WERI-Rb-1 (cell line): ENCODE measurements around the gene NAA16.
A peak's percentile ranks its signal among the peaks of the same experiment; 100 is the strongest.

Experiments used
- DNase-seq: peaks from one replicate; pipeline ENCODE4 v3.0.0-alpha.2; 2020
- H3K27ac ChIP-seq: fragments of 250-450 bp; sonication (Bioruptor Pico); 2 replicates; pipeline ENCODE4 v1.5.1; 2020; ENCODE audit warnings: mild to moderate bottlenecking, moderate library complexity
- H3K27me3 ChIP-seq: fragments of 250-450 bp; sonication (Bioruptor Pico); 2 replicates; pipeline ENCODE4 v1.5.1; 2021; ENCODE audit warnings: mild to moderate bottlenecking, low read depth, moderate library complexity; ENCODE audit not compliant: insufficient read depth, severe bottlenecking
- H3K36me3 ChIP-seq: fragments of 250-450 bp; sonication (Bioruptor Pico); 2 replicates; pipeline ENCODE4 v1.5.1; 2020; ENCODE audit warnings: mild to moderate bottlenecking, moderate library complexity
- H3K4me3 ChIP-seq: 2 replicates; pipeline ENCODE4 v1.5.1; 2011; ENCODE audit warnings: low read depth, mild to moderate bottlenecking, control low read depth, low read length
- H3K9me3 ChIP-seq: fragments of 250-450 bp; sonication (Bioruptor Pico); 2 replicates; pipeline ENCODE4 v1.5.1; 2021; ENCODE audit warnings: mild to moderate bottlenecking, moderate library complexity; ENCODE audit not compliant: severe bottlenecking
- CTCF ChIP-seq: IDR thresholded peaks from 2 replicates; pipeline ENCODE4 v1.5.1; 2011; ENCODE audit warnings: low read depth, mild to moderate bottlenecking, control low read depth, inconsistent platforms, low read length

Gene NAA16

DNA sequence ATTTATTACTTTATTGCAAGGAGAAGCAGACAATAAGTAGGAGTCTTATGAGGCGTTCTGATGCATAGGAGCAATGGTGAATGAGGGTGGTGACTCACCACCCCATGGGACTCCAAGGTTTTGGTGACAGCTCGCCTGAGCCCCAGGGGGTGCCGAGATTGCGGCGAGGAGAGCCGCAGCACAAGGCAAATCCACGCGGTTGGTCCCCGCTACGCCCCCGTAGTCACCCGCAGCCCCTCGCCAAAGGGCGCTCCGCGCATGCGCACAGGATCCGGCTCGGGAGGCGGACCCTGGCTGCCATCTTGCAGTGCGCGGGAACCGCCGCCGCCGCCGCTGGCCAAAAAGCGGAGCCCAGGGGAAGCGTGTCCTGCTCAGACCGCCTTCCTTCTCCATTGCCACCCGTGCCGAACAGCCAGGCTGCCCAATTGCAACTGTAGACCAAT lies at the start of gene NAA16:
TSS of gene NAA16 (plus strand) at position 305 of the 443 bp plus-strand sequence. CDS start 262 bp downstream, outside the sequence.
- peak; percentile 87 for DNase-seq
- peak within 1 kb of the TSS; percentile 93 for H3K27ac ChIP-seq
- H3K27me3 ChIP-seq, result no peaks in the 10 kb centered on the region
- no peaks in the 10 kb centered on the region for H3K9me3 ChIP-seq
- no peak for TF ChIP-seq CTCF
- peaks cover 5% of the 10 kb centered on the region; the same call in 1 of the 2 replicates for H3K36me3 ChIP-seq
- peak within 1 kb of the TSS; percentile 84 for H3K4me3 ChIP-seq

GRCh38 chr13:41263261-41263971 lies 47.7 kb upstream of the NAA16 start, which contains the start of gene MTRF1:
Gene MTRF1, minus strand, starts transcription at chr13:41263576. Its CDS starts 2,669 bp downstream, at chr13:41260907.
- no peaks in the 10 kb centered on the region for H3K9me3 ChIP-seq
- peak within 1 kb of the TSS; percentile 77 for H3K4me3 ChIP-seq
- DNase-seq, result peak; percentile 56
- H3K27ac ChIP-seq, result peak within 1 kb of the TSS; percentile 41
- no peak for TF ChIP-seq CTCF
- no peaks in the 10 kb centered on the region for H3K27me3 ChIP-seq
- no peaks in the 10 kb centered on the region for H3K36me3 ChIP-seq

GRCh38 chr13:41267106-41267505 lies 44.0 kb upstream of the NAA16 start:
- no peak overlapping the region for H3K4me3 ChIP-seq

GRCh38 chr13:41268764-41269163 lies 42.3 kb upstream of the NAA16 start:
- no peak for DNase-seq
- no peaks in the 10 kb centered on the region for H3K36me3 ChIP-seq
- no peak for TF ChIP-seq CTCF
- no peak overlapping the region for H3K27ac ChIP-seq
- no peak overlapping the region for H3K4me3 ChIP-seq
- H3K27me3 ChIP-seq, result no peaks in the 10 kb centered on the region
- H3K9me3 ChIP-seq, result no peaks in the 10 kb centered on the region

More at GRCh38 chr13:41267106-41267505, 44.0 kb upstream of the NAA16 start:
- Histone ChIP-seq H3K9me3 (no peaks in the 10 kb centered on the region), H3K27ac (no peak overlapping the region), H3K36me3 (no peaks in the 10 kb centered on the region), H3K27me3 (no peaks in the 10 kb centered on the region)
- DNase-seq, result no peak
- TF ChIP-seq CTCF, result no peak

GRCh38 chr13:41271456-41272285 lies 39.4 kb upstream of the NAA16 start:
- H3K4me3 ChIP-seq, result no peak overlapping the region
- no peak for TF ChIP-seq CTCF
- H3K9me3 ChIP-seq, result no peaks in the 10 kb centered on the region
- no peaks in the 10 kb centered on the region for H3K36me3 ChIP-seq
- no peaks in the 10 kb centered on the region for H3K27me3 ChIP-seq
- no peak overlapping the region for H3K27ac ChIP-seq
- no peak for DNase-seq
